ENCODE data around the gene ABCG2.

DNA sequence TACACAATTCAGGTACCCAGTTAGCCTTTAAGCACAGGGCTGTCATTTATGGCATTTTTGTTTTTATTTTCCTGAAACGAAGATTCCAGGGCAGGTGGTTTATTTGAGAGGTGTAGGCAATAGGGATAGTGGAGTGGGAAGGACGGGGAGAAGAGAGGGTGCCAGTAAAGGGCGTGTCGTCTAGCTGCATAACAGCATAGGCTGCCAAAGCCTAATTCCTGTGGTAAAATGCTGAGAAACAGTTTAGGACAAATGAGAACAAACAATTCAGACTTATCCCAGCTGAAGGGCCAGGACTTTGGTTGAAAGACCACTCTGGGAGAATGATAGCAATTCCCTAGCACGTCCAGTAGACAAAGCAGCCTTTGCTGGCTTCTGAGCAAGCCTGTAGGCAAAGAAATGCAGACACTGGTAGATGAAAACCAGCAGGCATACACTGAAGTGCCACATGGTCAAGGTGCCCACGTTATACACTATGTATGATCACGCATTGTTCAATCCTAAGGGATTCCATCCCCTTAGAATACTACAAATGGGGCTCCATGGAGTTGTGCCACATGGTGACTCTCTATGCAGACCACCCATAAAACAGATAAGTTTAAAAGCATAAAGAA, 80.4 kb downstream of the ABCG2 start:
- TF ChIP-seq, protein P1, sequence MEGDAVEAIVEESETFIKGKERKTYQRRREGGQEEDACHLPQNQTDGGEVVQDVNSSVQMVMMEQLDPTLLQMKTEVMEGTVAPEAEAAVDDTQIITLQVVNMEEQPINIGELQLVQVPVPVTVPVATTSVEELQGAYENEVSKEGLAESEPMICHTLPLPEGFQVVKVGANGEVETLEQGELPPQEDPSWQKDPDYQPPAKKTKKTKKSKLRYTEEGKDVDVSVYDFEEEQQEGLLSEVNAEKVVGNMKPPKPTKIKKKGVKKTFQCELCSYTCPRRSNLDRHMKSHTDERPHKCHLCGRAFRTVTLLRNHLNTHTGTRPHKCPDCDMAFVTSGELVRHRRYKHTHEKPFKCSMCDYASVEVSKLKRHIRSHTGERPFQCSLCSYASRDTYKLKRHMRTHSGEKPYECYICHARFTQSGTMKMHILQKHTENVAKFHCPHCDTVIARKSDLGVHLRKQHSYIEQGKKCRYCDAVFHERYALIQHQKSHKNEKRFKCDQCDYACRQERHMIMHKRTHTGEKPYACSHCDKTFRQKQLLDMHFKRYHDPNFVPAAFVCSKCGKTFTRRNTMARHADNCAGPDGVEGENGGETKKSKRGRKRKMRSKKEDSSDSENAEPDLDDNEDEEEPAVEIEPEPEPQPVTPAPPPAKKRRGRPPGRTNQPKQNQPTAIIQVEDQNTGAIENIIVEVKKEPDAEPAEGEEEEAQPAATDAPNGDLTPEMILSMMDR (IDR thresholded peaks at IDR 0.05 in 2 of 3, conservative IDR thresholded peaks at IDR 0.05 in 1 of 3; ENCODE audit: borderline replicate concordance in 1 of 3, insufficient read depth in 1 of 3, low read depth in 2 of 3, low read length in 2 of 3), result no peak
- TF ChIP-seq REST (IDR thresholded peaks at IDR 0.05; ENCODE audit: low read depth) (no peak), POLR2A (IDR thresholded peaks at IDR 0.05; ENCODE audit: borderline replicate concordance, extremely low read depth, insufficient read depth, insufficient read length) (no peak), ZNF274 (IDR thresholded peaks at IDR 0.05; ENCODE audit: low read depth, low read length) (no peak), RAD21 (IDR thresholded peaks at IDR 0.05; ENCODE audit: low read depth) (no peak), POLR2AphosphoS5 (IDR thresholded peaks at IDR 0.05; ENCODE audit: low read depth, low read length) (no peak), CEBPB (IDR thresholded peaks at IDR 0.05; ENCODE audit: low read depth) (no peak), JUND (IDR thresholded peaks at IDR 0.05) (no peak), EGR1 (IDR thresholded peaks at IDR 0.05; ENCODE audit: low read depth) (no peak)
